ENCODE measurements around the gene ATP1B1.

The ATP1B1 gene

DNA sequence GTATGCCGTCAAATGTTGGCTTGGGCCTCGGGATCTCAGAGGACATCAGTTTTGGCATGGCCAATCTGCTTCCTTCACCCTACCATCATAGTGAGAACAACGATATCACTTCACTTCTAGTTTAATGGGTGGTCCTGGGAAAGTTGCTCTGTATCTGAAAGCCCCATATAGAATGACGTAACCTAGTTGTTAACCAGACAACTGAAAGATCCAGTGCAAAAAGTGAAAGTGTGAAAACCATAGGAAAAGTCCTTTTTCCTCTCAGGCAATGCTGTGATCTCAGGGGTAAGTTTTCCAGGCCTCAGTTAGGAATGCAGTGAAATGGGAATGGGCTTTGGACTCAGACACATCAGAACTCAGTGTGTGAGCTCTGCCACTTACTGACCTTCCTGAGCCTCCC lies 18.6 kb upstream of the ATP1B1 start:
- Histone ChIP-seq H3K27ac (ENCODE audit: low read depth, low read length) (no peak overlapping the region), H3K27me3 (ENCODE audit: low read length) (no peaks in the 10 kb centered on the region), H2AFZ (ENCODE audit: low read depth, low read length, severe bottlenecking) (no peak overlapping the region), H3K4me2 (ENCODE audit: low read depth, low read length, poor library complexity, severe bottlenecking) (no peak overlapping the region), H3K79me2 (ENCODE audit: insufficient read depth, low read length) (no peaks in the 10 kb centered on the region), H3K9me3 (ENCODE audit: insufficient read depth, low read length) (no peaks in the 10 kb centered on the region), H3F3A (ENCODE audit: insufficient read depth) (no peaks in the 10 kb centered on the region), H3K9me2 (replicated peaks; ENCODE audit: insufficient read depth, low read length) (no peaks in the 10 kb centered on the region), H3K36me3 (ENCODE audit: low read length) (no peaks in the 10 kb centered on the region), H3K4me3 (ENCODE audit: insufficient read depth, low read length, poor library complexity, severe bottlenecking) (no peak overlapping the region), H3K9ac (ENCODE audit: low read length) (no peak overlapping the region), H4K20me1 (ENCODE audit: low read depth, low read length) (no peaks in the 10 kb centered on the region)
- TF ChIP-seq, protein P1, sequence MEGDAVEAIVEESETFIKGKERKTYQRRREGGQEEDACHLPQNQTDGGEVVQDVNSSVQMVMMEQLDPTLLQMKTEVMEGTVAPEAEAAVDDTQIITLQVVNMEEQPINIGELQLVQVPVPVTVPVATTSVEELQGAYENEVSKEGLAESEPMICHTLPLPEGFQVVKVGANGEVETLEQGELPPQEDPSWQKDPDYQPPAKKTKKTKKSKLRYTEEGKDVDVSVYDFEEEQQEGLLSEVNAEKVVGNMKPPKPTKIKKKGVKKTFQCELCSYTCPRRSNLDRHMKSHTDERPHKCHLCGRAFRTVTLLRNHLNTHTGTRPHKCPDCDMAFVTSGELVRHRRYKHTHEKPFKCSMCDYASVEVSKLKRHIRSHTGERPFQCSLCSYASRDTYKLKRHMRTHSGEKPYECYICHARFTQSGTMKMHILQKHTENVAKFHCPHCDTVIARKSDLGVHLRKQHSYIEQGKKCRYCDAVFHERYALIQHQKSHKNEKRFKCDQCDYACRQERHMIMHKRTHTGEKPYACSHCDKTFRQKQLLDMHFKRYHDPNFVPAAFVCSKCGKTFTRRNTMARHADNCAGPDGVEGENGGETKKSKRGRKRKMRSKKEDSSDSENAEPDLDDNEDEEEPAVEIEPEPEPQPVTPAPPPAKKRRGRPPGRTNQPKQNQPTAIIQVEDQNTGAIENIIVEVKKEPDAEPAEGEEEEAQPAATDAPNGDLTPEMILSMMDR (IDR thresholded peaks at IDR 0.05; ENCODE audit: insufficient read depth, low read length, poor library complexity, severe bottlenecking), result no peak
- no peak for TF ChIP-seq EZH2phosphoT487 (conservative IDR thresholded peaks at IDR 0.05; ENCODE audit: low read length)

DNA sequence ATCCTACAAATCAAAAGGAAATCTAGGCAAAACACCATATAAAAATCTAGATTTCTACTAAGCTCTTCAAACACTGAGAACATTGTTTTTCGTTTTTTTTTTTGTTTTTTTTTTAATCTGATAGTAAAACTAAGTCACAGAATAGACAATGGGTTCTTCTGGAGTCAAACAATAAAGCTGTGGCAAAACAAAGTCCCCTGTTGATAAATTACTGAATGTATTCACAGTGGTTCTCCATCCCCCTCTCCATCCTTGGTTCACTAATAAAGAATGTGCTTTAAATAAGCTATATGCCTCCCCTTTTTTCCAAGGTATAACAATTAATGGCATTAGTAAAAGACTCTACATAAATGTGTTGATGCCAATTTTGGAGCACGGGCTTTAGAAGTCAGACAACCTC lies 16.7 kb upstream of the ATP1B1 start:
- no peaks in the 10 kb centered on the region for H3F3A ChIP-seq (ENCODE audit: insufficient read depth)
- H3K36me3 ChIP-seq (ENCODE audit: low read length), result no peaks in the 10 kb centered on the region
- no peaks in the 10 kb centered on the region for H4K20me1 ChIP-seq (ENCODE audit: low read depth, low read length)
- no peak overlapping the region for H2AFZ ChIP-seq (ENCODE audit: low read depth, low read length, severe bottlenecking)
- TF ChIP-seq, protein P1 (IDR thresholded peaks at IDR 0.05; ENCODE audit: insufficient read depth, low read length, poor library complexity, severe bottlenecking), result no peak
- no peak for TF ChIP-seq EZH2phosphoT487 (conservative IDR thresholded peaks at IDR 0.05; ENCODE audit: low read length)
- no peak overlapping the region for H3K4me2 ChIP-seq (ENCODE audit: low read depth, low read length, poor library complexity, severe bottlenecking)
- no peak overlapping the region for H3K27ac ChIP-seq (ENCODE audit: low read depth, low read length)
- H3K9ac ChIP-seq (ENCODE audit: low read length), result no peak overlapping the region
- H3K4me3 ChIP-seq (ENCODE audit: insufficient read depth, low read length, poor library complexity, severe bottlenecking), result no peak overlapping the region
- H3K27me3 ChIP-seq (ENCODE audit: low read length), result no peaks in the 10 kb centered on the region
- H3K9me2 ChIP-seq (replicated peaks; ENCODE audit: insufficient read depth, low read length), result no peaks in the 10 kb centered on the region
- no peaks in the 10 kb centered on the region for H3K79me2 ChIP-seq (ENCODE audit: insufficient read depth, low read length)
- H3K9me3 ChIP-seq (ENCODE audit: insufficient read depth, low read length), result no peaks in the 10 kb centered on the region

DNA sequence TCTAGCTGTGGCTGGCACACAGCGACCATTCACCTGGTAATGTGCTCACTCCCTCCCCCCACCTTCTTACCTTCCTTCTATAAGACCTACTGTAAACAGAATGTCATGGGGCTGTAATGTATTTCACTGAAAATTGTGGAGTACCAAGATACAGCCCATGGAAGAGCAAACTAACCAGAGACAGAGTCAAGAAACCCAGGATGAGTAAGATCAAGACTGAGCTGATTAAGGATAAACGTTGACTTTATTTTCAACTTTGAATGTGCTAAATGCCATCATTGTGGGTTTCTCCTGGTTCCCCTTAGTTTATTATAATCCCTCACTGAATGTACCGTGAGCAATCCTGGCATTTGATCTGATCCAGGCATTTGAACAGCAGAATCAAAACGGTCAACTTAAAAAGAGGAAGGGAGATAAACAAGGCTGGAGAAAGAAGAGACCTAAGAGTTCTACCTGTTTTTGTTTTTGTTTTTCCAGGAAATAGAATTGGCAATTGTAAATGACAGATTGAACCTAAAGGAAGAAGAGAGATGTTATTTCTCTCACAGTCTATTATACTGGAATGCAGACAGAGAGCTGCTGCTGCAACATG lies 16.1 kb upstream of the ATP1B1 start:
- no peaks in the 10 kb centered on the region for H3K36me3 ChIP-seq (ENCODE audit: low read length)
- H3K4me2 ChIP-seq (ENCODE audit: low read depth, low read length, poor library complexity, severe bottlenecking), result no peak overlapping the region
- H3K27me3 ChIP-seq (ENCODE audit: low read length), result no peaks in the 10 kb centered on the region
- no peak overlapping the region for H3K4me3 ChIP-seq (ENCODE audit: insufficient read depth, low read length, poor library complexity, severe bottlenecking)
- no peaks in the 10 kb centered on the region for H3K79me2 ChIP-seq (ENCODE audit: insufficient read depth, low read length)
- no peak overlapping the region for H3K27ac ChIP-seq (ENCODE audit: low read depth, low read length)
- H3K9me3 ChIP-seq (ENCODE audit: insufficient read depth, low read length), result no peaks in the 10 kb centered on the region
- H2AFZ ChIP-seq (ENCODE audit: low read depth, low read length, severe bottlenecking), result no peak overlapping the region
- H3K9me2 ChIP-seq (replicated peaks; ENCODE audit: insufficient read depth, low read length), result no peaks in the 10 kb centered on the region
- H4K20me1 ChIP-seq (ENCODE audit: low read depth, low read length), result no peaks in the 10 kb centered on the region
- no peak for TF ChIP-seq EZH2phosphoT487 (conservative IDR thresholded peaks at IDR 0.05; ENCODE audit: low read length)
- TF ChIP-seq, protein P1 (IDR thresholded peaks at IDR 0.05; ENCODE audit: insufficient read depth, low read length, poor library complexity, severe bottlenecking), result no peak
- H3F3A ChIP-seq (ENCODE audit: insufficient read depth), result no peaks in the 10 kb centered on the region
- no peak overlapping the region for H3K9ac ChIP-seq (ENCODE audit: low read length)

All from SU-DHL-6 (cell line).